Measurements from ENCODE around the gene PPP1R3C.

PPP1R3C gene

DNA sequence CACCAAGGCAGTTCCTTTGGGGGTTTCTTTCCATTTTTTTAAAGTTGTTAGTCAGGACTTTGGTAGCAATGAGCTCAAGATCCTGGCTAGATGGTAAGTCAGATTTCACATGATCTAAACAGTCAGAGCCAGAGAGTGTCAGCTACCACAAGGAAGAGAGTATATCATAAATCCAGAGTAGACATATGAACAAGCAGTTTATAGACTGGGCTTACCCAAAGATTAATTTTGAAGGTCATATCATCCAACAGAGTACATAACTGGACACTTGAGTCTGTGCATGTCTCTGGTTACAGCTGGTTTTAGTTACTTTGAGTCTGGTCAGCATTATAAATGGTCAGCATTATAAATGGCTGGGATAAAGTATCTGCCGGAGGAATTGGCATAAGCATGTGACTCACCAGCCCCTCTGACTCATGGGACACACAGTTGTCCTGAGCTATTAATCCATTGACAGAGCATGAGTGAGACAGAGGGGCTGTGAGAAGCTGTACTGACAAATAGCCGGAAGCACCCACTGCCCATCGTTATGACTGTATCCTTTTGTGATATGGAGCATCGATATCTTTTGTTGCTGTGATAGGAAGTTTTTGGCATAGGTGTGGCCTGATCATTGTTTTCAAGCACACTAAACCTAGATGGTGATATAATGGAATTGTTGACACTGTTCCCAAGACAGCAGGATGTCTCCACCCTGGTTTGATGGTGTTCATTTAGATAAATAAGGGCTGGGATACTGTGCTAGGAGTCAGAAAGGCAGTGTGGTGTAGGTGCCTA is 19.3 kb downstream of the PPP1R3C start:
- Histone ChIP-seq H3K36me3 (ENCODE audit: control insufficient read depth, insufficient read depth, low read length) (no peaks in the 10 kb centered on the region), H3K9me3 (ENCODE audit: control insufficient read depth, insufficient read depth, low read length) (no peaks in the 10 kb centered on the region), H3K4me3 (ENCODE audit: low read length) (no peak overlapping the region), H3K27me3 (ENCODE audit: control insufficient read depth, insufficient read depth, low read length) (no peaks in the 10 kb centered on the region), H3K27ac (ENCODE audit: low read length) (no peak overlapping the region), H3K4me1 (ENCODE audit: control insufficient read depth, insufficient read depth, low read length) (no peaks in the 10 kb centered on the region)
- no CpG with 5 or more reads among the region's 4 CpGs for WGBS (ENCODE audit: insufficient coverage, insufficient read length)
- DNase-seq (ENCODE audit: low read depth, low spot score), result no peak

DNA sequence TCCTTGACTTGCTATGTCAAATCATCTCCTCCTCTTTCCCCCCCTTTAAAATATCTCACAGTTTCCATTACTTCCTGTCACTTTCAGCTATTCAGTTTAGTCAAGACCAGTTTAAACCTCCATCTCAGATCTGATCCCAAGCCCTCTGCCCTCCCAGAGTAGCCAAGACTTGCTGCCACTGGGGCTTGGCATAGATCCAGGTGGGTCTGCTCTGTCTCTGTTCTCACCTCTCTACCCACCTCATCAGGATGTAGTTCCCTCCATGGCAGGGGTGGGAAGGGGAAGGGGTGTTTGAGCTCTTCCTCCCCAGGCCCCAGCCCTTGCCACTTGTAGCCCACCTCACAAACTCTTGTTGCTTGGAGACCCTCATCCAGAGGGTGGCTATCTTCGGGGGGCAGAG is 22.0 kb downstream of the PPP1R3C start:
- WGBS (ENCODE audit: insufficient coverage, insufficient read length), result no CpG with 5 or more reads among the region's 1 CpG
- H3K9me3 ChIP-seq (ENCODE audit: control insufficient read depth, insufficient read depth, low read length), result no peaks in the 10 kb centered on the region
- no peak overlapping the region for H3K4me3 ChIP-seq (ENCODE audit: low read length)
- no peak for DNase-seq (ENCODE audit: low read depth, low spot score)
- no peak overlapping the region for H3K27ac ChIP-seq (ENCODE audit: low read length)
- H3K4me1 ChIP-seq (ENCODE audit: control insufficient read depth, insufficient read depth, low read length), result no peaks in the 10 kb centered on the region
- no peaks in the 10 kb centered on the region for H3K27me3 ChIP-seq (ENCODE audit: control insufficient read depth, insufficient read depth, low read length)
- no peaks in the 10 kb centered on the region for H3K36me3 ChIP-seq (ENCODE audit: control insufficient read depth, insufficient read depth, low read length)

DNA sequence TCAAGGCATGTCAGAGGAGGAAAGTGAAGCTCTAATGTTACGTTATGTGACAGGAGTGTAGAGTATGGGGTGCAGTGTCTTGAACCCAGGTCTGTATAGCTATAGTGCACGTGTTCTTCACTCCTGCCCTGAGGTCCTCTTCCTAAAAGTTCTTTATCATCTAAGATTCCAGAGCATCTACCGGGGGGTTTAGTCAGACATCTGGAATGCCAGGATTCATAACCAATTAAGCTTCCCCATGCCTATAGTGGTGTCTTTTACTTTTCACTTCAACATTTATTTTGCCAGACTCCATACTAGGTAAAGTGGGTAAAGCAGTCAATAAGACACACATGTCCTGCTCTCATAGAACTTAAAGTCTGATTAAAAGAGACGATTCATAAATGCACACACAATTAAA is 22.4 kb downstream of the PPP1R3C start:
- no CpG with 5 or more reads among the region's 4 CpGs for WGBS (ENCODE audit: insufficient coverage, insufficient read length)
- no peak overlapping the region for H3K27ac ChIP-seq (ENCODE audit: low read length)
- H3K4me1 ChIP-seq (ENCODE audit: control insufficient read depth, insufficient read depth, low read length), result no peaks in the 10 kb centered on the region
- H3K27me3 ChIP-seq (ENCODE audit: control insufficient read depth, insufficient read depth, low read length), result no peaks in the 10 kb centered on the region
- H3K4me3 ChIP-seq (ENCODE audit: low read length), result no peak overlapping the region
- H3K9me3 ChIP-seq (ENCODE audit: control insufficient read depth, insufficient read depth, low read length), result no peaks in the 10 kb centered on the region
- H3K36me3 ChIP-seq (ENCODE audit: control insufficient read depth, insufficient read depth, low read length), result no peaks in the 10 kb centered on the region
- DNase-seq (ENCODE audit: low read depth, low spot score), result no peak

DNA sequence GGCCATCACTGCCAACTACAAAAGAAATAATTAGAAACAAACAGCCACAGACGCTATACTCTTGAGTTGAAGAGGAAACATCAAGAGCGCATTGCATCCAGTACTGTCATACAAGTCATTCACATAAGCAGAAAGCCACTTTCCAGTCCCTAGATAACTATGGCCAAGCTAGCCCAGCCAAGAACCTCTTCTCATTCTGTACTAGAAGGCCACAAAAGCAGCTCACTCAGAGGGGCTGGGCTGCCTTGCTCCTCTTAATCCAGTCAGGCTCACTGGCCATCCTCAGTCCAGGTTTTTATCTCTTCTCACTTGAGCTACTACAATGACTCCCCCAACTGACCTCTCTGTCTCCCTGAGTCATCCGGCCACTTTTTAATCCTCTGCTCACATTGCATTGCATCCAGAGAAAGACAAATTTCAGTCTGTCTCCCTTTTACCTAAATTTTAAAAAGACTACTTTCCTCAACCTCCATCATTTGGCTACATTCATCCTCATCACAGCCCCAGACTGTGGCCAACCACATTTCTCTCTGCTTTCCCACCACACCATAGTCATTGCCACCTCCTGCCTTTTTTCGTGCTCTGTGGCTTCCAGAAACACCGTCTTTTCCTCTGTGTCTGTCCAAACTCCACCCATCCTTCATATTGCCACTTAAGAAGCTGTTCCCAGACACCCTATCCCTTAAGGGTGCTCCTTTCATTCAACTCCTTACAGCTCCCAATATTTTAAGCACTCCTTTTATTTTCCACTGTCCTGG is 25.0 kb downstream of the PPP1R3C start:
- H3K4me3 ChIP-seq (ENCODE audit: low read length), result no peak overlapping the region
- H3K9me3 ChIP-seq (ENCODE audit: control insufficient read depth, insufficient read depth, low read length), result no peaks in the 10 kb centered on the region
- H3K27ac ChIP-seq (ENCODE audit: low read length), result no peak overlapping the region
- H3K27me3 ChIP-seq (ENCODE audit: control insufficient read depth, insufficient read depth, low read length), result no peaks in the 10 kb centered on the region
- WGBS (ENCODE audit: insufficient coverage, insufficient read length), result no CpG with 5 or more reads among the region's 5 CpGs
- H3K36me3 ChIP-seq (ENCODE audit: control insufficient read depth, insufficient read depth, low read length), result no peaks in the 10 kb centered on the region
- H3K4me1 ChIP-seq (ENCODE audit: control insufficient read depth, insufficient read depth, low read length), result no peaks in the 10 kb centered on the region
- no peak for DNase-seq (ENCODE audit: low read depth, low spot score)

DNA sequence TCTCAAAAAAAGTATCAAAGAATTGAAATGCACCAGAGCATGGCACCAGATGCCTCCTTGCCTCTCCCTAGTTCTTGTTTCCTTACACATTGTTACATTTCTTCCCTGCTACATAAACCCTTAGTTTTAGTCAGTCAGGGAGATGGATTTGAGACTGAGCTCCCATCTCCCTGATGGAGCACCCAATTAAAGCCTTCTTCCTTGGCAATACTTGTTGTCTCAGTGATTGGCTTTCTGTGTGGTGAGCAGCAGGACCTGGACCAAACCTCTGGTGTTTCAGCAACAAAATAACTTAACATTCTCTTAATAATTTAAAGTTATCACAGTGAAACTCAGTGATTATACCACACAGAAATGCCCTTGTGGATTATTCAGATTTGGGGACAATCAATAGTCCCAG is 26.9 kb downstream of the PPP1R3C start:
- H3K27ac ChIP-seq (ENCODE audit: low read length), result no peak overlapping the region
- no peaks in the 10 kb centered on the region for H3K36me3 ChIP-seq (ENCODE audit: control insufficient read depth, insufficient read depth, low read length)
- no peak for DNase-seq (ENCODE audit: low read depth, low spot score)
- no peak overlapping the region for H3K4me3 ChIP-seq (ENCODE audit: low read length)
- no peaks in the 10 kb centered on the region for H3K9me3 ChIP-seq (ENCODE audit: control insufficient read depth, insufficient read depth, low read length)
- no peaks in the 10 kb centered on the region for H3K27me3 ChIP-seq (ENCODE audit: control insufficient read depth, insufficient read depth, low read length)
- no peaks in the 10 kb centered on the region for H3K4me1 ChIP-seq (ENCODE audit: control insufficient read depth, insufficient read depth, low read length)

DNA sequence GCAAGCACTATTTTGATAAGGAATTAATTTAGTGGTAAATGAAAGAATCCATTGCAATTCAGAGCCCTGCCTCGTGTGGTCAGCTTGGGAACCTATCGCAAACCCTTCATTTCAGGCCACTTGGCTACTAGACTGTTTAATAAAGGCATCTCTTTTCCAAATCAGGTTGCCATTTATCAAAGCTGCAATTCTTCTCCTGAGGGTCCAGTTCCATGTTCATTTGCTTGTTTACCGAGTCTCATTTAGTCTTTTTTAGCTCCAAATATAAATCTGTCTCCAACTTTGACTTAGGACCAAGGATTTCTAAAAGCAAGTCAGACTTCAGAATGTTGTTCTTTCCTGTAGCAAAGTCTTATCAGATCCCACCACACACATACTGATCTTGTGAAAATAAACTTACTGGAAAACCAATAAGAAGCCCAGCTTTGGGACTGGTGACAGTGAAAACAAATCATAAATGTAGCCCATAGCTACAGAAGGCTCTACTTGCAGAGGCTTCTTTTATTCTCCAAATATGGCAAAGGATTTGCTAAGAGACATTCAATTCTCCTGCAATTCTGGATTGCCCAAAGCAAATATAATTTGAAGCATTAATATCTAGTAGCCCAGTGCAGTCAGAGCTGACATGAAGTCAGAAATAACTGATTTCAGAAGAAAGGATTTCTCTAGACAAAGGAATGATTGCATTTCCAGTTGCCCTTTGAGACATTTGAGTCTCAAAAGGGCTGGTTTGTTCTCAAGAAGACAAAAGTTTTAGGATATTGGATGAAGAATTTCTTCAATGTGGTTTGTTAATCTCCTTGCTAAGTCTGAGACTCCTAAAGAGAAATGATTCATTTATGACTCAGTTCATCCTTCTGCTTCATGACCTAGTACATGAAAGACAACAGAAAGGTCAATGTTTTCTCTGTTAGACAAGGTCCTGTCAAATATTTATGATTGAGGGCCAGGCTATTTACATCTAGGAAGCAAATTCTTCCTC is 28.0 kb downstream of the PPP1R3C start:
- no CpG with 5 or more reads among the region's 3 CpGs for WGBS (ENCODE audit: insufficient coverage, insufficient read length)
- Histone ChIP-seq H3K9me3 (ENCODE audit: control insufficient read depth, insufficient read depth, low read length) (no peaks in the 10 kb centered on the region), H3K4me3 (ENCODE audit: low read length) (no peak overlapping the region), H3K27ac (ENCODE audit: low read length) (no peak overlapping the region), H3K36me3 (ENCODE audit: control insufficient read depth, insufficient read depth, low read length) (no peaks in the 10 kb centered on the region), H3K27me3 (ENCODE audit: control insufficient read depth, insufficient read depth, low read length) (no peaks in the 10 kb centered on the region), H3K4me1 (ENCODE audit: control insufficient read depth, insufficient read depth, low read length) (no peaks in the 10 kb centered on the region)
- DNase-seq (ENCODE audit: low read depth, low spot score), result no peak

DNA sequence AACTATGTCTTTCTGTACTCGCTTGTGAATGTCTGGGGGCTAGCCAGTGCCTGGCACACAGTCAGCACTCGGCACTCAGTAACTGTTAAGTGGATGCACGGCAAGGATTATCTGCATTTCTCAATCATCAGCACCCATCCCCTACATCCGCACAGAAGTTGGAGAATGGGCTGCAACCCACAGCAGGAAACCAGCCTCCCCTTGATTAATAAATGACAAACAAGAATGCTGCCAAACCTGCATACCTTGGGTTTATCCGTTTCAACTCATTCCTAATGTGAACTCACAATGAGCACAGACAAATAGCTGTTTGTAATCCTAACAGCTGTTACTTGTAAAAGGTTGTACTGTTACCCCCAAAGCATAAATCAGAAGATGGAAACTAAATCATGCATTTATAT is 28.9 kb downstream of the PPP1R3C start:
- no peaks in the 10 kb centered on the region for H3K9me3 ChIP-seq (ENCODE audit: control insufficient read depth, insufficient read depth, low read length)
- no peak overlapping the region for H3K27ac ChIP-seq (ENCODE audit: low read length)
- no peak for DNase-seq (ENCODE audit: low read depth, low spot score)
- no peaks in the 10 kb centered on the region for H3K4me1 ChIP-seq (ENCODE audit: control insufficient read depth, insufficient read depth, low read length)
- H3K4me3 ChIP-seq (ENCODE audit: low read length), result no peak overlapping the region
- no peaks in the 10 kb centered on the region for H3K36me3 ChIP-seq (ENCODE audit: control insufficient read depth, insufficient read depth, low read length)
- no CpG with 5 or more reads among the region's 5 CpGs for WGBS (ENCODE audit: insufficient coverage, insufficient read length)
- H3K27me3 ChIP-seq (ENCODE audit: control insufficient read depth, insufficient read depth, low read length), result no peaks in the 10 kb centered on the region

DNA sequence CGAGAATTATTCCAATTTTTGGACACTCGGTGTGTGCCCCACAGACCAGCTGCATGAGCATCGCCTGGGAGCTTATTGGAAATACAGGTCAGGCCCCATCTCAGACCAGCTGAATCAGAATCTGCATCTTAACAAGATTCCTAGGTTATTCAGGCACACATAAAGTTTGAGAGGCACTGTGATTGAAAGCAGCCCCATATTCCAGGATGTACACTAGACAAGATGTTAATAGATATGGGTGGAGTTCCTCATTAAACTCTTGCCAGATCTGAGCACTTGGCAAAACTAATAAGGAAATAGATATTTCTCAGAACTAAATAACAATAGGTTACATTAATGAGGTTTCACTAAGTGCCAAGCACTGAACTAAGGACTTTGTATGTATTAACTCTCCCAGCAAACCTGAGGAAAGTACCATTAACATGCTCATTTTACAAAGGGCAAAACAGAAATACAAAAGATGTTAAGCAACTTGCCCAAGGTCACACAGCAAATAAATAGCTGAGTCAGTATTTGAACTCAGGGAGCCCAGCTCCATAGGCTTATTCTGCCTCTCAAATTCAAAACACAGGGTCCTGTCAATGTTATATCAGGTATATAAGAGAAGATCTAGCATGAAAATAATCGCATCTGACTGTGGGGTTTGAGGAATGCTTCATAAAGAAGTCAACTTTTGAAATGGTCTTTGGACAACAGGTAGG is 29.9 kb downstream of the PPP1R3C start:
- no peaks in the 10 kb centered on the region for H3K27me3 ChIP-seq (ENCODE audit: control insufficient read depth, insufficient read depth, low read length)
- no peaks in the 10 kb centered on the region for H3K4me1 ChIP-seq (ENCODE audit: control insufficient read depth, insufficient read depth, low read length)
- H3K27ac ChIP-seq (ENCODE audit: low read length), result no peak overlapping the region
- no peaks in the 10 kb centered on the region for H3K36me3 ChIP-seq (ENCODE audit: control insufficient read depth, insufficient read depth, low read length)
- WGBS (ENCODE audit: insufficient coverage, insufficient read length), result no CpG with 5 or more reads among the region's 4 CpGs
- no peaks in the 10 kb centered on the region for H3K9me3 ChIP-seq (ENCODE audit: control insufficient read depth, insufficient read depth, low read length)
- no peak for DNase-seq (ENCODE audit: low read depth, low spot score)
- H3K4me3 ChIP-seq (ENCODE audit: low read length), result no peak overlapping the region

DNA sequence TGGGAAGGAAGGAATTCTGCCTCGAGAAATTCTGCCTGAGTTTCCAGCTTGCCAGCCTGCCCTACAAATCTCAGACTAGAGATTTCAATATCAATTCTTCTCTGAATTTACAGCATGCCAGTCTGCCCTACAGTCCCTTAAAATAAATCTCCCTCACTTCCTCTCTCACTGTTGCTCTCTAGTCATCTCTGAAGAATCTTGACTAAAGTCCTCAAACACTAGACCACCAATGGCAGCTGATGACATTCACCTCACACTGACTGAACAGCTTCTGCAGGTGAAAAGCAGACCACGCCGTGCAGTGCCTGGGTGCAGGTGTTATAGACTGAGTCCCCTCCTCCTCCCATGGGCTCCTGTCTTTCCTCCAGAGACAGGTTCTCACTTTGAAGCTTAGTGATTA is 30.4 kb downstream of the PPP1R3C start:
- H3K9me3 ChIP-seq (ENCODE audit: control insufficient read depth, insufficient read depth, low read length), result no peaks in the 10 kb centered on the region
- no peaks in the 10 kb centered on the region for H3K4me1 ChIP-seq (ENCODE audit: control insufficient read depth, insufficient read depth, low read length)
- WGBS (ENCODE audit: insufficient coverage, insufficient read length), result no CpG with 5 or more reads among the region's 3 CpGs
- DNase-seq (ENCODE audit: low read depth, low spot score), result no peak
- no peak overlapping the region for H3K27ac ChIP-seq (ENCODE audit: low read length)
- H3K4me3 ChIP-seq (ENCODE audit: low read length), result no peak overlapping the region
- no peaks in the 10 kb centered on the region for H3K27me3 ChIP-seq (ENCODE audit: control insufficient read depth, insufficient read depth, low read length)
- no peaks in the 10 kb centered on the region for H3K36me3 ChIP-seq (ENCODE audit: control insufficient read depth, insufficient read depth, low read length)

DNA sequence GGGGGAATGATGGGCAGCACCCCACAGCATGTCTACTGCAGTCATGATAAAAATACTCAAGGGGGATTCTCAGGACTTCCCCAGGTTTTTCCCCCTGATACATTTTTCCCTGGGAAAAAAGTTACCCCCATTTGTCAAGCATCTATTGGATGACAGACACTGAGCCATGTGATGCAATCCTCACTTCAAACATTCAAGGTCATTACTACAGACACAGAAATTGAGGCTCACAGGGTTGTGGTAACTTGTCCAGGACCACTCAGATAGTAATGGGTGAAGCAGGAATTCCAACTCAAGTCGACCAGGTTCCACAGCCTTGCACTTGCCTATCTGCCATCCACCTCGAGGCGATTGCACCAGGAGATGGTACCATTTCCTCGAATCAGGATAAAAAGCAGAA is 31.7 kb downstream of the PPP1R3C start:
- no CpG with 5 or more reads among the region's 4 CpGs for WGBS (ENCODE audit: insufficient coverage, insufficient read length)

More for the DNA sequence above, 31.7 kb downstream of the PPP1R3C start:
- H3K4me3 ChIP-seq (ENCODE audit: low read length), result no peak overlapping the region
- H3K27ac ChIP-seq (ENCODE audit: low read length), result no peak overlapping the region
- H3K27me3 ChIP-seq (ENCODE audit: control insufficient read depth, insufficient read depth, low read length), result no peaks in the 10 kb centered on the region
- no peak for DNase-seq (ENCODE audit: low read depth, low spot score)
- H3K9me3 ChIP-seq (ENCODE audit: control insufficient read depth, insufficient read depth, low read length), result no peaks in the 10 kb centered on the region
- no peaks in the 10 kb centered on the region for H3K4me1 ChIP-seq (ENCODE audit: control insufficient read depth, insufficient read depth, low read length)
- H3K36me3 ChIP-seq (ENCODE audit: control insufficient read depth, insufficient read depth, low read length), result no peaks in the 10 kb centered on the region
